ENCODE data around the gene PBX2.

The PBX2 gene

GRCh38 chr6:32174416-32174815 lies 15.6 kb downstream of the PBX2 start:
- in situ Hi-C loops (cut with HindIII; ENCODE audit: low pct_ligation_motif_present, low sequenced_read_pairs), result no loop called here
- Histone ChIP-seq H3K27ac (no peak overlapping the region), H3K36me3 (replicated peaks) (peaks cover 14% of the 10 kb centered on the region), H3K27me3 (replicated peaks) (no peaks in the 10 kb centered on the region), H3K4me3 (ENCODE audit: low read depth, low read length) (no peak overlapping the region)
- no peak for DNase-seq
- no peak for TF ChIP-seq CTCF (IDR thresholded peaks at IDR 0.05; ENCODE audit: low read depth, low read length, missing control alignments)

- no peaks in the 10 kb centered on the region for H3K27me3 ChIP-seq (replicated peaks)
- no peak for DNase-seq
- peaks cover 26% of the 10 kb centered on the region for H3K36me3 ChIP-seq (replicated peaks)
- H3K4me3 ChIP-seq (ENCODE audit: low read depth, low read length), result no peak overlapping the region
- in situ Hi-C loops (cut with HindIII; ENCODE audit: low pct_ligation_motif_present, low sequenced_read_pairs), result no loop called here
- H3K27ac ChIP-seq, result no peak overlapping the region
- no peak for TF ChIP-seq CTCF (IDR thresholded peaks at IDR 0.05; ENCODE audit: low read depth, low read length, missing control alignments)
Measured at GRCh38 chr6:32173051-32173727, 16.8 kb downstream of the PBX2 start.

GRCh38 chr6:32171234-32171633 lies 18.8 kb downstream of the PBX2 start:
- DNase-seq, result no peak
- in situ Hi-C loops (cut with HindIII; ENCODE audit: low pct_ligation_motif_present, low sequenced_read_pairs), result no loop called here
- Histone ChIP-seq H3K4me3 (ENCODE audit: low read depth, low read length) (no peak overlapping the region), H3K36me3 (replicated peaks) (peaks cover 42% of the 10 kb centered on the region), H3K27me3 (replicated peaks) (no peaks in the 10 kb centered on the region), H3K27ac (no peak overlapping the region)
- no peak for TF ChIP-seq CTCF (IDR thresholded peaks at IDR 0.05; ENCODE audit: low read depth, low read length, missing control alignments)

- Histone ChIP-seq H3K36me3 (replicated peaks) (peaks cover 42% of the 10 kb centered on the region), H3K4me3 (ENCODE audit: low read depth, low read length) (no peak overlapping the region), H3K27me3 (replicated peaks) (no peaks in the 10 kb centered on the region), H3K27ac (no peak overlapping the region)
- no peak for DNase-seq
- TF ChIP-seq CTCF (IDR thresholded peaks at IDR 0.05; ENCODE audit: low read depth, low read length, missing control alignments), result no peak
- in situ Hi-C loops (cut with HindIII; ENCODE audit: low pct_ligation_motif_present, low sequenced_read_pairs), result no loop called here
Measured at GRCh38 chr6:32170294-32170693, 19.7 kb downstream of the PBX2 start.

GRCh38 chr6:32168807-32169591 lies 21.0 kb downstream of the PBX2 start:
- Histone ChIP-seq H3K27me3 (replicated peaks) (no peaks in the 10 kb centered on the region), H3K36me3 (replicated peaks) (peaks cover 42% of the 10 kb centered on the region), H3K27ac (no peak overlapping the region), H3K4me3 (ENCODE audit: low read depth, low read length) (no peak overlapping the region)
- no peak for DNase-seq
- in situ Hi-C loops (cut with HindIII; ENCODE audit: low pct_ligation_motif_present, low sequenced_read_pairs), result no loop called here
- peak; percentile 4 for TF ChIP-seq CTCF (IDR thresholded peaks at IDR 0.05; ENCODE audit: low read depth, low read length, missing control alignments)
